Caki2 (cell line): ENCODE data around the gene SNX10. TPM values are rescaled to one million over a fixed set of nuclear protein-coding genes. Genes with fewer than 3 reads are reported as not detected.

Source experiments
- DNase-seq: peaks from one replicate; pipeline ENCODE4 v3.0.0-alpha.2; 2015; ENCODE audit warnings: low read depth
- in situ Hi-C: cut with HindIII; loops from 2 replicates; pipeline ENCODE4 v1.10.0; 2016; ENCODE audit warnings: low sequenced_read_pairs, low pct_unique_long_range_greater_than_20kb, mixed read lengths
- total RNA-seq: library from RNA; depleted of rRNA; stranded (reverse); fragments of >200 nt; shearing (Covaris generic); gene quantifications from 2 replicates; pipeline ENCODE4 v1.2.3, GENCODE V29; 2014; ENCODE audit warnings: low replicate concordance

SNX10 gene
- total RNA-seq, 1 experiment from 2014 or later, result 17.9 TPM

DNA sequence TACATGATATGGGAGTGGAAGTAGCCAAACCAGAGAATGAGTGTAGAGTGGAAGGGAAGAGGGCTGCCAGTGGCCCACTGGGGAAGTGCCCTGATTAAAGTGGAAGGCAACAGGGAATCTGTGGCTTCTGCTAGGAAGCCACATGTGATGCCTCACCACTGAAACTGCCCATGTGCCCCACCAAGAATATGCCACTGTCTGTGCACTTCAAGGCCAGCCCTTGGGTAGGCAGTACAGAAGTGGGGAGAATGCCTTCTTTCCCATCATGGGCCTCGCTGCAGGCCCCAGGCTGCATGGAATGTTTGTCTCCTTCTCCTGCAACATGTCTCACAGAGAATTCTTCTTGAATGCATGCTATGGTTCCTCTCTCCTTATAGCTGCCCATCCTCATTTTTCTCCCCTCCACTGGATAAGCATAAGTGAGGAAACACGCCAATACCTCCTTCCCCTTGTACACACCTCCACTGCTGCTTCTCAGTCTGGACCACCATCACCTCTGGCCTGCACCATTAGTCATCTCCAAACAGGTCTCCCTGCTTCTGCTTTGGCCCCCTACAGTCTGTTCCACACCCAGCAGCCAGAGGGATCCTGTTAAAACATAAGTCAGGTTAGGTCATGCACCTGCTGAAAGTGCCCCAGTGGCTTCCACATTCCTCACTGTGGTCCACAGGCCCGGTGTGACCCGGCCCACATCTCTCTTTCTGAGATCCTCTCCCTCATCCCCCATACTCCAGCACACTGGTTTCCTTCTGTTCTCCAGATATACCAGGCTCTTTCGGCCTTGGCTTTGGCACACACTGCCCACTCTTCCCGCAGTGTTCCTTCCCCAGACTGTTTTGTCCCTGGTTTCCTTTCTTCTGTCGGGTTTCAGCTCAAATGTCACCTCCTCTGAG is 37.1 kb downstream of the SNX10 start:
- in situ Hi-C loops, result no loop called here
- DNase-seq, result no peak

DNA sequence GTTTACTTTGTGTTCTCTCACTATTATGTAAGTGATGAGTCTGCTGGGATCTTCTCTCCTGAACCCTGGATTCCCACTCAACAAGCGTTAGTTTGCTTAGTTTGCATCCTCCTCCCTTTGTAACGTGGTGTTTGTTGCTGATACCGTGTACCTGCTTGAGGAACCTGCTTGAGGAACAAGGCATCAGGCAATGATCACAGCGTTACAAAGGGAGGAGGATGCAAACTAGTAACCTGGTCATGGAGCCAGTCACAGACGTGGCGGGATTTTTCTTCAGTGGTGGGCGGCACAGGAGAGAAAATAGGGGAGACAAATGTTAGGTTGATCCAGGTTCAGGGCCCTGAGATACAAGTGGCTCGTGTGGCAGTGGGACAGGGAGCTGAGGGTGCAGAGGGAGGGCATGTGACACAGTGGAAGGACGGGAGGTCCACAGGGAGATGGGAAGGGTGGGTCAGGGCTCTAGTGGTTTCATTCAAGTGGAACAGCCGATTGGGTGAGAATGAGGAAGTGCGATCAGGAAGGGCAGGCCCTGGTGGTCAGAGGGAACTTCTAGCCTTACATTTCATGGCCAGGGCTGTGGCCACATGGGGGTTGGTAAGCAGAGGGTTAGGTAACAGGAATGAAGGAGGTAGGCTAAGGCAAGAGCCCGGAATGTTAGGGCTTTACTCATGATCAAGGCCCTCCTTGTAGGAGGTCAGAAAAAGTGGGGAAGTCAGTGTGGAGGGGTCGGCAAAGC is 38.0 kb downstream of the SNX10 start:
- no peak for DNase-seq
- in situ Hi-C loops, result no loop called here

DNA sequence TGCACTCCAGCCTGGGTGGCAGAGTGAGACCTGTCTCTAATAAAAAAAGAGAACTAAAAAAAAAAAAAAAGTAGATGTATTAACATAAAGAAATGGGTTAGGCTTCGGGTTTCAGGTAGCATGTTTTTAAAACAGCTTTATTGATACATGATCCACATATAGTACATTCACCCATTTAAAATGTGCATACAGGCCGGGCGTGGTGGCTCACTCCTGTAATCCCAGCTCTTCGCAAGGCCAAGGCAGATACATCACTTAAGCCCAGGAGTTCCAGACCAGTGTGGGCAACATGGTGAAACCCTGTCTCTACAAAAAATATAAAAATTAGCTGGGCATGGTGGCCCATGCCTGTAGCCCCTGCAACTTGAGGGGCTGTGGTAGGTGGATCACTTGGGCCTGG is 39.5 kb downstream of the SNX10 start:
- no peak for DNase-seq
- in situ Hi-C loops, result no loop called here

DNA sequence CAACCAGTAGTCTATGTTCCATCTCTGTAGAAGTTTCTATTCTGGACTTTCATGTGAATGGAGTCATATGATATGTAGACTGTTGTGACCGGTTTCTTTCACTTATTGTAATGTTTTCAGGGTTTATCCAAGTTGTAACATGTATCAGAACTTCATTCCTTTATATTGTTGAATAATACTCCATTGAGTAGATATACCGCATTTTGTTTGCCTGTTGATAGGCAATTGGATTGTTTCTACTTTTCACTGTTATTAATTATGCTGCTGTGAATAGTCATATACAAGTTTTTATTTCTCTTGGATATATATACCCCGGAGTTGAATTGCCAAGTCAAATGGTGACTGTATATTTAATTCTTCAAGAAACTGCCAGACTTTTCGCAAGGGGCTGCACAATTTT is 40.1 kb downstream of the SNX10 start:
- no peak for DNase-seq
- in situ Hi-C loops, result no loop called here

DNA sequence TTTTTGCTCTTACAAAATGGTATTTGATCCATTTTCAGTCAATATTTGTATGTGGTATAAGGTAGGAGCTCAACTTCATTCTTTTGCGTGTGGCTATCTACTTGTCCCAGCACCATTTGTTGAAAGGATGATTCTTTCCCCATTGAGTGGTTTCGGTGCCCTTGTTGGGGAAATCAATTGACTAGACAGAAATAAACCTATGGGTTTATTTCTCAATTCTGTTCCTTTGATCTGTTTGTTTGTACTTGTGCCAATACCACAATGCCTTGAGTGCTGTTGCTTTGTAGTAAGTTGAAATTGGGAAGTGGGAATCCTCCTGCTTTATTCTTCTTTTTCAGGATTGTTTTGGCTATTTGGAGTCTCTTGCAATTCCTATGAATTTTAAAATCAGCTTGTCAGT is 41.0 kb downstream of the SNX10 start:
- in situ Hi-C loops, result no loop called here
- DNase-seq, result no peak

DNA sequence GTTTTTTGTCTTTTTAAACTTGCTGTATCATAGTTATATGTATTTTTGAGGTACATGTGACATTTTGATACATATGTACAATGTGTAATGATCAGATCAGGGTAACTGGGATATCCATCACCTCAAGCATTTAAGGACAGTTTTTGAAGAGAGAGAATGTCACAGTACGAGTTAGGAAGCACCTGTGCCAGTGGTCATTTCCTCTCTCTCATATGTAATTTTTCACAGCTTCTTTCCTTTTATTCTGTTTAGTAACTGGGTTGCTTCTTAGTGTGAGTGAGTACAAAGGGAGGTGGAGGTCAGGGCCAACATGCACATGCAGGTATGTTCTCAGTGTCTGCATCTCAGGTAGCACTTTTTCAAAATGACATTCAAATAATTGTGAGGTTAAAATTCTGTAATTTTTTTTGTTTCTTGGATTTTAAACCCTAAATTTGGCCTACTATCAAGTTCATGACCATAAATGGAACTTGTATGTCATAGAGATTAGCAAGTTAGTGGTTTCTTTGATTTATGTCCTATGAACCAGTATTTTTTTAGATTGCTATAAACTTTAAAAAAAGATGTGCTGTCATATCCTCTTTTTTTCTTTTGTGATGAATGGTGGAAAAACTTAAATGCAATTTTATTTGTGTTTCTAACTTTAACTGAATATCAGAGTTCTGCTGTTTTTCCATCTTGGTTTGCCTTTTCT is 42.7 kb downstream of the SNX10 start:
- in situ Hi-C loops, result no loop called here
- no peak for DNase-seq

DNA sequence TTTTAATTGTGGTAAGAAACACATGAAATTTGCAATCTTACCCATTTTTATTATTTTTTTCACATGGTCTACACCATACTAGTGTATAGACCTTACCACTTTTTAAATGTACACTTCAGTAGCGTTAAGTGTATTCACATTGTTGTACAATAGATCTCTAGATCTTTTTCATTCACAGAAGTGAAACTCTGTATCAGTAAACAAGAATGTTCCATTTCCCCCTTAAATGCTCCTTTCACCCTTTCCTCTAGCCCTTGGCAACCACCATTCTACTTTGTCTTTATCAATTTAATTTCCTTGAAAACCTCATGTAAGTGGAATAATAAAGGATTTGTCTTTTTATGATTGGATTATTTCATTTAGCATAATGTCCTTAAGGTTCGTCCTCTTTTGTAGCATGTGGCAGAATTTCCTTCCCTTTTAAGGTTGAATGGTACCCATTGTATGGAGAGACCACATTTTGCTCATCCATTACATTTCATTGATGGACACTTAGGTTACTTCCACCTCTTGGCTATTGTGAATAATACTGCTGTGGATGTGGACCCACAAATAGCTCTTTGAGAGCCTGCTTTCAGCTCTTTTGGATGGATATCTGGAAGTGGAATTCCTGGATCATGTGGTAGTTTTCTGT is 45.7 kb downstream of the SNX10 start:
- no peak for DNase-seq
- in situ Hi-C loops, result no loop called here

DNA sequence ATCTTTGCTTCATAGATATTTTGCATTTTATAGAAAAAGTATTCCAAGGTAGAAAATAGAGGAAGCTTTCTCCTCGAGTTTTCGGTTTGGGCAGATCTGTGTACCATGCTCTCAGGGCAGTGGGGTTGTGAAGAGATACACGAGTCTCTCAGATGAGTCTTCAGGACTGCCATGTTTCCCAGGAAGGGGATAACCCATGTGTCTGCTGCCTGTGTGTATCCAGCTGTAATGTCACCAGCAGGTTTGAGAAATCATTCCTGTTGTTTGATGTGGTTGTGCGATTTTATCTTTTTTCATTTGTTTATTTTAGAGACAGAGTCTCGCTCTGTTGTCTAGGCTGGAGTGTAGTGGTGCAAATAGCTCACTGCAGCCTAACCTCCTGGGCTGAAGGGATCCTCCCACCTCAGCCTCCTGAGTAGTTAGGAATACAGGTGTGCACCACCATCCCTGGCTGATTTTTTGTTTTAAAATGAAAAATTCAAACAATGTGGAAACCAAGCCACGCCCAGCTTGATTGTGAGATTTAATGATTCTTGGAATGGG is 48.9 kb downstream of the SNX10 start:
- DNase-seq, result no peak
- in situ Hi-C loops, result no loop called here

DNA sequence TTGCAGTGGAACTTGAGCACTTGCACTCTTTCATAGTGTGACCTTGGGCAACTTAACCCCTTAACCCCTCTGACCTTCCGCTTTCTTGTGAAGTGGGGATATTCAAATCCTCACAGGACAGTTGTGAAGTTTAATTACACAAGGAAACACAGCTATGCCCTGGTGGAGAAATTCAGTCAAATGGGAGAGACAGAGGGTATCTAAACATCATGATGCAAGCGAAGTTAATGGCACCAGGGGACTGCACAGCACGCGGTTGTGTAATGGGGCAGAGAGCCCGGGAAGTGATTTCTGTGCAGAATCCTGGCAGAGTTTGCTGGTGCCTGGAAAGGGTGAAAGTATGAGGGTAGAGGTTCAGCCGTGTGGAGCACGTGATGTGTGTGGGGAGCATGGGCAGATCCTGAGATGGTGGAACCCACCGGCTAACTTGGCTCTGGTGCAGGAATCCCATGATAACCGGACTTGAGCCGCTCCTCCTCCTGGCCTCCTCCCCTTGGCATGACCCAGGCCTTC is 51.7 kb downstream of the SNX10 start:
- in situ Hi-C loops, result no loop called here
- no peak for DNase-seq

DNA sequence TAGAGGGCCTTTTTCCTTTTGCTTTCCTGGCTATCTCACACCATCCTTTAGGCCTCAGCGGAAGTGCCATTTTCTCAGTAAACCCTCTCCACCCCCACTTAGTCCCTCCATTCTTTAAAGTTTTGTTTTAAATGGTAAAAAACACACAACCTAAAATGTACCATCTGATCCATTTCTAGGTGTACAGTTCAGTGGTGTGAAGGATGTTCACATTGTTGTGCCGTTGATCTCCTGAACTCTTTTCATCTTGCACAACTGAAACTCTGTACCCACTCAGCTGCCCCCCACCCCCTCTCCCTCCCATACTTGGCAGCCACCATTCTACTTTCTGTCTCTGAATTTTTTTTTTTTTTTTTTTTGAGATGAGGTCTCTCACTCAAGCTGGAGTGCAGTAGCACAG is 52.2 kb downstream of the SNX10 start:
- in situ Hi-C loops, result no loop called here
- DNase-seq, result no peak

DNA sequence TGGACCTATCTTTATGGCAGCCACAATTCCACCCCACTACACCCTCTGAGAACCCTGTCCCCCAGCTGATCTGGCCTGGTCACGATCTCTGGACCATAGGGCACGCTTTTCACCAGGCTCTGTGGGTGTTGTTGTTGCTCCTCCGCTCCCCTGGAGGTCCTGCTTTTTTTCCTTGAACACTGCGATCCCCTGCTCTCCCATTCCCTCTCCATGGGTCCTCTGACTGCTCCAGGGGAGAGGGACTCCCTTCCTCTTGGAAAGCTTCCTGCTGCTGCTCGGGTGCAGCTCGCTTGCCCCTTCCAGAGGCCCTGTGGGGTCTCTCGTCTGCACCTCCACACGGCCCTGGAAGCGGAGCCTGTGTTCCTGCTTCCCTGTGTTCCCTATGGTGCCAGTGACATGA is 53.5 kb downstream of the SNX10 start:
- DNase-seq, result no peak
- in situ Hi-C loops, result no loop called here

DNA sequence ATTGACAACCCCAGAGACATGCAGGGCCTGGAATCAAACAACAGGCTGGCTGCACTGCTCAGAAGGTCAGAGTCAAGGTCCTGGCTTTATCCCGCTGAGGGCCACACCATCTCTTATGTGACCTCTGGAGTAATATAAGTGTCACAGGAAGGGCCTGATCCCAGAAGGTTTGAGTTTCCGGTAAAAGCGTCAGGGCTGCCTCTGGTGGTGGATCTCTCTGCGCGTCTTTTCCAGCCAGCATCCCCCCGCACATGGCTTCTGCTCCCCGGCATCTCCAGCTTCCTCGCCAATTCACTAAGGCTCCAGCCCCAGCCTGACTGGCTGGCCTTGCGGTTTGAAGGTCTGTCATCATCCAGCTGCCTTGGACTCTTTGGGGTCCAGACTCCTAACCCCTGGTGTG is 54.2 kb downstream of the SNX10 start:
- in situ Hi-C loops, result no loop called here
- DNase-seq, result no peak

DNA sequence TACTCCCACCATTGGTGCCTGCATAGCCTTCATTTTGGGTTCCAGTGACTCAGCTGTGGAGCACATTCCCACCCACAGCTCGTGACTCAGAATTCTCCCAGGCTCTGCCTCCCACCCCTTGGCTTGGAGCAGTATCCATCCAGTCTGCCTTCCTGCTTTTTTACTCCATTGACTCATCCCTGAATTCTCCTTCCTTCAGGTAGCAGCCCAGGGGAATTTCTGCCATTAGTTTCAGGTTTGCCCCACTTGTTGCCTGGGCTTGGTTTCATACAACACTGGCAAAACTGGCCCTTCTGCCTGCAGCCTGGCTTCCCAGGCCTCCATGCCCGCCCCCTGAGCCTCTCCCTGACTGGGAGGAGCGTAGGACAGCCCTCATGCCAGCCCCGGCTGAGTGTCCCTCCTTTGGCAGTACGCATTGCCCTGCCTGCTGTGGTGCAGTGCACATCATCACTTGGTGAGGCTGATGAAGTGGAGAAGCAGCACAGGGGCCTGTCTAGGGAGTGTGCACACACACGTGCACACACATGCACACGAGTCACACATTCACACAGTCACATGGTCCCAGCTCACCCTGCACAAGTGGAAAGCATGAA is 55.0 kb downstream of the SNX10 start:
- peak; percentile 72 for DNase-seq
- in situ Hi-C loops, result no loop called here

DNA sequence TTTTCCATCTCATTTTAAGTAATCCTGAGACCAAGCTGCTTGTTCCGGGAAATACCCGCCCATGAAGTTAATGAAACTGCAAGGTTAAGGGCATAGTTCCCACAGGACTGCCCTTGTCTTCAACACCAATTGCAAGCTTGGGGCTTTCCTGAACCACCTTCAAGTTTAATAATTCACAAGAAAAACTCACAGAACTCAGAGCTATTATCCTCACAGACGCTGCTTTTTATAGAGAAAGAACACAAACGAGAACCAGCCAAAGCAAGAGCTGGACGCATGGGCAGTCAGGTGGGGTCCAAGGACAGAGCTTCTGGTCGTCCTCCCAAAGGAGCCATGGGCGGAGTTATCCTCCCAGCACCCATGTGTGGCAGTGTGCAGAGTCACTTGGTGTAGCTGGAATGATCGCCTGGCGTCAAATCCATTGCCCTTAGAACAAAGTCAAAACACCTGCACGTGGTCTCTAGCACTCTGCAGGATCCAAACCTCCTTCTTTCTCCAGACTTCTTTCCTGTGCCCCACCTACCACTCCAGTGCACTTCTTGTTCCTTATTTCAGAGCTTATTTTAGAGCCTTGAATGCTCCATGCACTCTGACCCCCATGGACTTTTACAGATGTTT is 56.7 kb downstream of the SNX10 start:
- in situ Hi-C loops, result no loop called here
- DNase-seq, result peak; percentile 96

DNA sequence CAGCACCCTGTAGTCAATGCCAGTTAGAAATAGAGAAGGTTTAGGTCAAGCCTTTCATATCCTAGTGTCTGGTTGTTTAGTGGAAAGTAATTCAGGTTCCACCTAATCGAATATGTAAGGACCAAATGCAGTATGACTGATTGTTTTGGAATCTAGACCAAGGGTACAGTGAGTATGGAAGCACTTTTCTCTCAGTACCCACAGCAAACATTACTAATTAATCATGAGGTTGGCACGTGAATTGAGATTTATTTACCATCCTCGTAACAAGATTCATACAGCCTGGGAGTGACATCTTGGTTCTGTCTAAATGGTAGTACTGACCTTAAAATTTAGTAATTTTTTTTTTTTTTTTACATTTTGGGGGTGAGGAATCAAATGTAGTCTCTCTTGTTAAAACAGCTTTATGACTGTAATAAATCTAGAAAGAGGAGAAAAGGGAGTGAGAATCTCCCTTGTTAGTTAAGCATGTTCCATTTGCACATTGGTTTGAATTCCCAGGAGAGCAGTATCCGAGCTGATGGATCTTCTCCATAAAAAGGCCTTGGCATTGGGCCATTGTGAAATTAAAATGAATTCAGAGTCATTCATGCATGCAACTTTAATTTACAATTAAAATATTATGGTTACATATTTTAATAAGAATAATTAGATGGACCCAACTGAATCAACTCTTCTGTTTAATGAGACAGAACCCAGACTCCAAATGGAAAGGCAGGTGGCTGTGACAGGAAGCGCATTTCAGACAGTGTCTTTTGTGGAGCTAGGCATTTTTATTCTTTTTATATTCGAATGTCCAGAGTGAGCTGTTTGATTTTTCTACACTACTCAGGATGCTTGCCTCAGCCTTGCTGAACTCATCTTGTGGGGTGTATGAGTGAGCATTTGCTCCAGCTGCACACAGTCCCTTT is 57.6 kb downstream of the SNX10 start:
- peak; percentile 27 for DNase-seq
- in situ Hi-C loops, result no loop called here

DNA sequence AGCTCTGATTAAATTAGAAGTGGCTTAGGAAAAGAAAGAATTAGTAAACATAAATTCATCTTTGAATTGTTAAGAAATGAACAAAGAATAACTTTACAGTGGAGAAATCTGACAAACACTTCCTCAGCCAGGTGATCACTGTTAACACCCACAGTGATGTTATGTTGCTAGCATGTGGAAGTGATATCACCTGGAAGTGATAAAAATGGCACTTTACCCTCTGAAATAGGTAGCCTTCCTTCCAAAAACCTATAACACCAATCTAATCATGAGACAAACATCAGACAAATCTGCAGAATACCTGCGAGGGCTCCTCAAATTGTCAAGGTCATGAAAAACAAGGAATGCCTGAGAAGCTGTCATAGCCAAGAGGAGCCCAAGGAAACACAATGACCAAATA is 59.5 kb downstream of the SNX10 start:
- no peak for DNase-seq
- in situ Hi-C loops, result no loop called here

DNA sequence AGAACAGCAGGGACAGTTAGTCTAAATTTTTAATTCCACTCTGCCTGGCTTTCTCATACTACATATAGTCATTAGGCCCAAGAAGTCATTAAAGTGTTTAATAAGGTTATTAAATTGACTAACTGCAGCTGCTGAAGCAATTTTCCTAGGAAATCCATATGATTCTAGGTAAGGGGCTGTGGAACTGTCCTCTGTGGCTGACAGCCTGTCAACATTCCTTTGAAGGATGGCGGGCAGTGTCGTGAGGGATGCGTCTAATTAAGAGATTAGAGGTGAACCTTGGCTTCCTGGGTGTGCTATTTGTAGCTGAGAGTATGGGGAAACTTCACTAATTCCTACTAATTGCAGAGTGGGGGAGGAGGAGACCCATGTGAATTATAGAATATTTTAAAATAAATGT is 64.6 kb downstream of the SNX10 start:
- no peak for DNase-seq
- in situ Hi-C loops, result no loop called here
